Esophagus muscularis mucosa (tissue), 3 donors: Measurements from ENCODE around the gene SORCS2.

Experiments used
- POLR2A ChIP-seq: fragments of 450-650 bp; IDR thresholded peaks from one replicate; pipeline ENCODE4 v1.6.1; 2017; ENCODE audit warnings: antibody characterized with exemption, moderate library complexity, mild to moderate bottlenecking, low read depth
- POLR2AphosphoS5 ChIP-seq, 2 donors: sonication (generic); formaldehyde crosslinking; IDR thresholded peaks; one replicate each; pipeline ENCODE4 v1.6.1; 2017; ENCODE audit warnings: antibody characterized with exemption in 2 of 2
- TF ChIP-seq, protein P1 (sequence below), 3 experiments: fragments of 200-600 bp in 2 of 3; fragments of 450-650 bp in 1 of 3; sonication (generic) in 2 of 3; IDR thresholded peaks; one replicate each; pipeline ENCODE4 v1.5.1; 2017 to 2019; ENCODE audit warnings: antibody characterized with exemption in 3 of 3, mild to moderate bottlenecking in 2 of 3, moderate library complexity in 1 of 3

DNA sequence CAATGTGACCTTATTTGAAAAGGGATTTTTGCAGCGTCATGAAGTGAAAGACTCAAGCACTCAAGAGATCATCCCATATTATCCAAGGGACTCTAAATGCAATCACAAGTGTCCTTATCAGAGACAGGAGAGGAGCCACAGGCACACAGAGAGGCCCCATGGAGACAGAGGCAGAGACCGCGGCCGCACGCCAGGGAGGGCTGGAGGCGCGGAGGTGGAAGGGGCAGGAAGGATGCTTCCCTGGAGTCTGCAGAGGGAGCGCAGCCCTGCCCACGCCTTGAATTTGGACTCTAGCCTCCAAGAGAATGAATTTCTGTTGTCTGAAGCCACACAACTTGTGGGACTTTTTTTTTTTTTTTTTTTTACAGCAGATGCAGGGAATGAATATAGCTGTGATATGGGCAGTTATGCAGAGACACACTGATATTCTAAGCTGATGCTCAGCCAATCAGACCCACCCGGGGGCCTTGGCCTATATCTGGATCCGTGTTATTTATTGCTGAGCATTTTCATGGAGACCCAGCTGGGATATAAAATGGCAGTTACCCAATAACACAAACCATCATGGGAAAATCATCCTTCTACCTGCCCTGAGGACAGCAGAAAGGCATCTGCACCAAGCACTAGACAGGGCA lies 487.2 kb downstream of the SORCS2 start:
- TF ChIP-seq POLR2AphosphoS5 (IDR thresholded peaks at IDR 0.05): no peak
- TF ChIP-seq, protein P1, sequence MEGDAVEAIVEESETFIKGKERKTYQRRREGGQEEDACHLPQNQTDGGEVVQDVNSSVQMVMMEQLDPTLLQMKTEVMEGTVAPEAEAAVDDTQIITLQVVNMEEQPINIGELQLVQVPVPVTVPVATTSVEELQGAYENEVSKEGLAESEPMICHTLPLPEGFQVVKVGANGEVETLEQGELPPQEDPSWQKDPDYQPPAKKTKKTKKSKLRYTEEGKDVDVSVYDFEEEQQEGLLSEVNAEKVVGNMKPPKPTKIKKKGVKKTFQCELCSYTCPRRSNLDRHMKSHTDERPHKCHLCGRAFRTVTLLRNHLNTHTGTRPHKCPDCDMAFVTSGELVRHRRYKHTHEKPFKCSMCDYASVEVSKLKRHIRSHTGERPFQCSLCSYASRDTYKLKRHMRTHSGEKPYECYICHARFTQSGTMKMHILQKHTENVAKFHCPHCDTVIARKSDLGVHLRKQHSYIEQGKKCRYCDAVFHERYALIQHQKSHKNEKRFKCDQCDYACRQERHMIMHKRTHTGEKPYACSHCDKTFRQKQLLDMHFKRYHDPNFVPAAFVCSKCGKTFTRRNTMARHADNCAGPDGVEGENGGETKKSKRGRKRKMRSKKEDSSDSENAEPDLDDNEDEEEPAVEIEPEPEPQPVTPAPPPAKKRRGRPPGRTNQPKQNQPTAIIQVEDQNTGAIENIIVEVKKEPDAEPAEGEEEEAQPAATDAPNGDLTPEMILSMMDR (IDR thresholded peaks at IDR 0.05): no peak
- TF ChIP-seq POLR2A: no peak
